WI38 (cell line): Measurements from ENCODE around the gene KLRF2.

Experiments
- H3K4me3 ChIP-seq: 2 replicates; pipeline ENCODE4 v1.5.1; 2011; ENCODE audit warnings: low read depth, mild to moderate bottlenecking, control low read depth, low read length
- CTCF ChIP-seq: IDR thresholded peaks from 2 replicates; pipeline ENCODE4 v1.5.1; 2012; ENCODE audit warnings: low read depth, mild to moderate bottlenecking, control low read depth, low read length

Gene KLRF2

GRCh38 chr12:9856894-9857293 lies 24.4 kb upstream of the KLRF2 start:
- TF ChIP-seq CTCF: no peak
- H3K4me3 ChIP-seq: no peak overlapping the region

DNA sequence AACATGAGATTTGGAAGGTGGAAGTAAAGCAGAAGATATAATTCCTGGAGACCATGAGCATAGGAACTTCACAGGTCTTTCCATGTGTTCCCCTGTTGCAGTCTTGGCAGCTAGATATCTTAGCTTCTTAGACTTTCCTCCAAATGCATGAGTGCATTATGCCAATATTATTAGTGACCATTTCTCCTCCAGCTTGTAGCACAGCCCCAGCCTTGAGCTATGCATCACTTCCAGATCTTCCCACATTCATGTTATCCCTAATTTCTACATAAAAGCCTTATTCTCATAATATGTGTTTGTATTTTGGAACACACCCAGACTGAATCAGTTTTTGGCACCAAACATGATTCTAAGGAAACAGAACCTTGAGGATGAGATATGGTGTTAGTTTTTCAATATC lies 23.2 kb upstream of the KLRF2 start:
- H3K4me3 ChIP-seq: no peak overlapping the region
- no peak for TF ChIP-seq CTCF

DNA sequence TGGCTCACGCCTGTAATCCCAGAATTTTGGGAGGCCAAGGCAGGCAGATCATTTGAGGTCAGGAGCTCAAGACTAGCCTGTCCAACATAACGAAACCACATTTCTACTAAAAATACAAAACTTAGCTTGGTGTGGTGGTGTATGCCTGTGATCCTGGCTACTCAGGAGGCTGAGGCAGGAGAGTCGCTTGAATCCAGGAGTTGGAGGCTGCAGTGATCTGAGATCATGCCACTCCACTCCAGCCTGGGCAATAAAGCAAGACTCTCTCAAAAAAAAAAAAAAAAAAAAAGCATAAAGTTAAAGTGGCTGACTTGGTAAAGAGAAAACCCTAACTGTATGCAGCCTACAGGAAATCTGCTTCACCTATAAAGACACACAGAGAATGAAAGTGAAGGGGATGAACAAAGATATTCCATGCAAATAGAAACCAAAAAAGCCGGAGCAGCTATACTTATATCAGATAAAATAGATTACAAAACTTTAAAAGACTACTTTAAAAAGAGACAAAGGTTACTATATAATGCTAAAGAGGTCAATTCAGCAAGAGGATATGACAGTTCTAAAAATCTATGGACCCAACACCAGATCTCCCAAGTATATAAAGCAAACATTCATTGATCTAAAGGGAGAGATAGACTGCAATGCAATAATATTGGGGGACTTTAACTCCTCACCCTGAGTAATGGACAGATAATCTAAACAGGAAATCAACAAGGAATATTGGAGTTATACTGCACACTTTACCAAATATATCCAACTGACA lies 16.2 kb upstream of the KLRF2 start:
- H3K4me3 ChIP-seq: peak overlapping the region; percentile 25

DNA sequence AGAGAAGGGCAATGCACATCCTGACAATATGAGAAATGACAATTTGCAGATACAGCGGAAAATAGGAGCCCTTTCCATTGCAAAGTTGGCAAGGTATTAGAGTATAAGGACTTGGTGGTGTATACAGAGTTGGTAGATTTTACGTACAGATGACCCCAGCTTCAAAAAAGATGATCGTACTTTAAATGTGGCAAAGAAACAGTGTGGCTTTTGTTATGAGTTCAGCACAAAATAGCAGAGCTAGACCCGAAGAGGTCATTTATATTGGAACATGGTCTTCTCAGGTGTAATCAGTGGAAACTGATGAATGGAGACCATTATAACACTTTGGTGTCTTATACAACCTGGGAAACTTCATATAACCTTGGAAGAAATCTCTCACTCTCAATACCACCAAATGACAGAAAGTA lies 14.4 kb upstream of the KLRF2 start:
- no peak for TF ChIP-seq CTCF
- H3K4me3 ChIP-seq: peak overlapping the region; percentile 11

More for the DNA sequence above, 16.2 kb upstream of the KLRF2 start:
- no peak for TF ChIP-seq CTCF

GRCh38 chr12:9867531-9867930 lies 13.8 kb upstream of the KLRF2 start:
- TF ChIP-seq CTCF: no peak
- H3K4me3 ChIP-seq: peak overlapping the region; percentile 26

DNA sequence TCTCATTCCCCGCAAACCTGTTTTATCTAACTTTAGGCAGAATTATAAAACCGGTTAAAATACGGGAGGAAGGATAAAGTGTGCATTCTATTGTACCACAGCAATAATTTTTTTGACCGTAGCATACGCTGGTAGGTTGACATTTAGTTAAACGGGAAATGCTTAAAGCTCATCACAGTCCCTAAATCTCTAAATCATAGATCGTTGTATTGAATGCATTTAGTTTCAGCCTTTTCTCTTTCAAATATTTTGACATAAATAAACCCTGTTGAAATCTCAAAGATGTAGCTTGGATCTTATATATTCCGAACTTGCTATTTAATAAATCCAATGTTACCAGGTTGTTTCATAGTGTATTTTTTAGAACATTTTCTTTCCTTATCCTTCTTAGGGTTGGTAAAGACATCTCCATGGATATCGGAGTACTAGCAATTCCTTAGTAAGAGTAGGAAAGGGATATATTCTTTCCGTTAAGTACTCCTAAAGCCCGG lies 12.9 kb upstream of the KLRF2 start:
- no peak for TF ChIP-seq CTCF
- peak overlapping the region; percentile 56 for H3K4me3 ChIP-seq

DNA sequence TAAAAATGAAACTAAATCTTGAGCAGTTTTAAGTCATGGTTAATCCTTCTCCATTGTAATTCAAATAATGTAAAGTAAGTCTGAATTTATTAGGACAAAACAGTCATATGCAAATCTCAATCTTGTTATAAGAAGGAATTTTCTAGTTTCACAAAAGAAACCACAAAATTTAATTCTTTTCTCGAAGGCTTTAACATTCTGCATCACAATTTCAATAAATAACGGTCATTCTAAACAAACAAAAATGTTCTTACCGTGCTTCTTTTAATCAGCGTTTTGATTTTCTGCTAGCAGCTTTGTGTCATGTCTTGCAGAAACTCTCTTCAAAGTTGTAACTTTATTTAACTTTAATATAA lies 12.4 kb upstream of the KLRF2 start:
- peak overlapping the region; percentile 56 for H3K4me3 ChIP-seq
- no peak for TF ChIP-seq CTCF
